GM12874 (cell line): ENCODE measurements around the gene HECW1.

Experiments used
- TF ChIP-seq, protein P1 (sequence below): IDR thresholded peaks from 2 replicates; pipeline ENCODE4 v1.5.1; 2011; ENCODE audit warnings: low read depth, mild to moderate bottlenecking, control low read depth, low read length, moderate library complexity; ENCODE audit not compliant: insufficient read depth

The HECW1 gene

DNA sequence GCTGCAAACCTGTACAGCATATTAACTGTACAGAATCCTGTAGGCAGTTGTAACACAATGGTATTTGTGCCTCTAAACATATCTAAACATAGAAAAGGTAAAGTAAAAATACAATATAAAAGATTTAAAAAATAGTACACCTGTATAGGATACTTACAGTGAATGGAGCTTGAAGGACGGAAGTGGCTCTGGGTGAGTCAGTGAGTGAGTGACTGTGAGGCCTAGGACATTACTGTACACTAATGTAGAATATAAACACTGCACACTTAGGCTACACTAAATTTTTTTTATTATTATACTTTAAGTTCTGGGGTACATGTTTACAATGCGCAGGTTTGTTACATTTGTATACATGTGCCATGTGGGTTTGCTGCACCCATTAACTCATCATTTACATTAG is 373.1 kb downstream of the HECW1 start:
- TF ChIP-seq, protein P1, sequence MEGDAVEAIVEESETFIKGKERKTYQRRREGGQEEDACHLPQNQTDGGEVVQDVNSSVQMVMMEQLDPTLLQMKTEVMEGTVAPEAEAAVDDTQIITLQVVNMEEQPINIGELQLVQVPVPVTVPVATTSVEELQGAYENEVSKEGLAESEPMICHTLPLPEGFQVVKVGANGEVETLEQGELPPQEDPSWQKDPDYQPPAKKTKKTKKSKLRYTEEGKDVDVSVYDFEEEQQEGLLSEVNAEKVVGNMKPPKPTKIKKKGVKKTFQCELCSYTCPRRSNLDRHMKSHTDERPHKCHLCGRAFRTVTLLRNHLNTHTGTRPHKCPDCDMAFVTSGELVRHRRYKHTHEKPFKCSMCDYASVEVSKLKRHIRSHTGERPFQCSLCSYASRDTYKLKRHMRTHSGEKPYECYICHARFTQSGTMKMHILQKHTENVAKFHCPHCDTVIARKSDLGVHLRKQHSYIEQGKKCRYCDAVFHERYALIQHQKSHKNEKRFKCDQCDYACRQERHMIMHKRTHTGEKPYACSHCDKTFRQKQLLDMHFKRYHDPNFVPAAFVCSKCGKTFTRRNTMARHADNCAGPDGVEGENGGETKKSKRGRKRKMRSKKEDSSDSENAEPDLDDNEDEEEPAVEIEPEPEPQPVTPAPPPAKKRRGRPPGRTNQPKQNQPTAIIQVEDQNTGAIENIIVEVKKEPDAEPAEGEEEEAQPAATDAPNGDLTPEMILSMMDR = no peak

DNA sequence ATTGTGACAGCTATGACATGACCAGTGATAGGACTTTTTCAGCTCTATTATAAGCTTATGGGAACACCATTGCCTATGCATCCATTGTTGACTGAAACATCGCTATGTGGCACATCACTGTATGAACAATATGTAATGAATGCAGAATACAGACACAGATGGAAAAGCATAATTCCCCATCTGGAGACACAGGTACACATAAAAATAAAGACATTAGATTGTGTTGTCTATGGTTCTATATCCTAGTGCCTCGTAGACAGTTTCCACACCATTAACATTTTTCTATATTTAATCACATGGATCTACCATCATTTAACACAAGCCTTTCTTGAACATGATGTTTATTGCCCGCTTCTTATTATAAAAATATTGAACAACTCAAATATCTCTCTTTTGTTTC is 374.2 kb downstream of the HECW1 start:
- TF ChIP-seq, protein P1 = no peak

DNA sequence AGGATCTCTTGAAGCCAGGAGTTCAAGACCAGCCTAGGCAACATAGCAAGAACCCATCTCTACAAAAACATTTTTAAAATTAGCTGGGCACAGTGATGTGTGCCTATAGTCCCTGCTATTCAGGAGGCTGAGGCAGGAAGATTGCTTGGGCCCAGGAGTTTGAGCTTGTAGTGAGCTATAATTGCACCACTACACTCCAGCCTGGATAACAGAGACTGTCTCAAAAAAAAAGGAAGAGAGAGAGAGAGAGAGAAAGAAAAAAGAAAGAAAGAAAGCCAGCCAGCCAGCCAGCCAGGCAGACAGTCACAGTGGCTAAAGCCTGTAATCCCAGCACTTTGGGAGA is 375.3 kb downstream of the HECW1 start:
- TF ChIP-seq, protein P1 = no peak

DNA sequence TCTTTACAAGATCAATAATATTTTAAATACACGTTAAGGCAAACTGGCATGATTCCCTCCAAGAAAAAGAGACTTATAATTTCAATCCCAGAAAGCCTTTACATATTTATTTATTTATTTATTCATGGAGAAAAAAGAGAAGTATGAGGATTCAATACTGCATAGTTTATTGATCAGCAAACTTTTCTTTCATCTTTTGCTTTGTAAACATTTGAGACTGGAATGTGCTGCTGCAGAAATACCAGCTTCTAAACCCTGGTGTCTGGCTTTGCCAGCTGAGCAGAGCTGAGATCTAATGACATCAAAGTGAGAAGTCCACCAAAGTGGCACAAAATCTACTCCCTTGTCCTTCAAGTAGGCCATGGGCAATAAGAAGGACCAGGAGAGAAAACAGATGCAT is 376.8 kb downstream of the HECW1 start:
- TF ChIP-seq, protein P1 = no peak

DNA sequence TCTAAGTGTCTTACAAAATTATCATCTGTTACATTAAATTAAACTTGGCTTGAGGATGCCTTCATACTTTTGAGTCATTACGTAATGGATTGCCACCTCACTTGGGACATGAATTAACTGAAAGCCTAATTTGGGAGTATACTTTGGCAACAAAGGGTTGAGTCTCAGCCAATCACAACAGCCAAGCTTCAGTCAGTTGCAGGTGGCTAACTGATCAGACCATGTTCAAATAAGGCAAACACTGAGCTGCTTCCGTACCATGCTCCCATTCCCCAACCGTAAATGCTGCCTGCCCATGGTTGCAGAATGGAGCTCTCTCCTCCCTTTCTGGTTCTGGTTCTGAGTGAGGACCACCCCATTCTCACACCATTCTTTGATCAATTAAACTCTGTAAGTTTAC is 377.6 kb downstream of the HECW1 start:
- TF ChIP-seq, protein P1 = no peak

DNA sequence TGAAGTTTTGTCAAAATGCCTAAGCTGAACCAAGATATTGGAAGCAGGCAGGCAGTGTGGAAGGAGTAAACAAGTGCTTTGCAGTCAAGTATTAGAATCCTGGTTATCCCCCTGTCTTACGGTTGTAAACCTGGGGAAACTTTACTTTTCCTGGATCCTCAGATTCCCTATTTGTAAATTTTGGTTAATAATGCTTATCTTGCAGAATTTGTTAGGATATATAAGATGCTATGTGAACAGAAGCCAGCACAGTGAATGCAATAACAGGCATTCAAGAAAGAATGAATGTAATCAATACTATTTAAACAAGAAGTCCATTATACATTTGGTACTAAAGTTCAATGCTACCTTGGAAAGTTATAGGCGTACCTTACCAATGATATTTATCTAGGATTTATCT is 378.7 kb downstream of the HECW1 start:
- TF ChIP-seq, protein P1 = no peak

DNA sequence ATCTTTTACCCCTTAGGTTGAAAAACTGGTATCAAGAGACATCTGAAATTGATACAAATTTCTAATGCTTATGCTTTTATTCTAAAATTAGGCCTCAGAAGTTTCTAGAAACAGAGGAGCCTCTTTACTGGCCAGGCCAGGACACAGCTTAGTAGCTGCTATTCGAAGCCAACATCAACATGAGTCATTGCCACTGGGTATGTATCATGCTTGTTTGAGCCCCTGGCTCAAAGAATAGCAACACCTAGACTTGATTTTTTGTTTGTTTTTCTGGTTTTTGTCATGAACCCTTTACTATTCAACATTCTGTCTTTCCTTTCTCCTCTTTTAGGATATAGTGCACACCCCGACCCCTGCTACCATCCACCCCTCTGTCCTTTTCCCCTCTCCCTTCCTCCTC is 379.5 kb downstream of the HECW1 start:
- TF ChIP-seq, protein P1 = no peak

DNA sequence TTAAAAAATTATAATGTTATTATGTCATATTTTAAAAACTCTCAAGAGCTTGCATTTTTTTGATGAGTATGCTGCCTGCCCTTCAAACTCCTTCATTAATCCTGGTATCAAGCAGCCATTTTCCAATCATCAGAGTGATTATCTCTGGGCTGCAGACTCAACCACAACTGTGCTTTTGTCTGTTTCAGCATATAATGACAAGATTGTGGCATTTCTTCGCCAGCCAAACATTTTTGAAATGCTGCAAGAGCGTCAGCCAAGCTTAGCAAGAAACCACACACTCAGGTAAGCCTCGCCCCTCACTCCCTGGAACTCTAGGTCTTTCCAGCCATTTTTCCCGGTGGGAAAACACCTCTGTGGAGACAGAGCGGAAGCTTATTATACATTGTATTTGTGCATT is 380.4 kb downstream of the HECW1 start:
- TF ChIP-seq, protein P1 = no peak
